WTC11 (cell line): ENCODE data around the gene IKBKG. TPM values are rescaled to one million over a fixed set of nuclear protein-coding genes. Genes with fewer than 3 reads are reported as not detected.

Source experiments
- ATAC-seq: fragments of 200-7000 bp; cut with Tn5 transposase; 2 replicates; pipeline ENCODE4 v1.10.0; 2021; ENCODE audit warnings: mild to moderate bottlenecking, moderate library complexity
- CTCF ChIA-PET: fragments of 300-600 bp; sonication (Branson Sonifier 250); formaldehyde crosslinking; loops from one replicate; lab custom pipeline; 2021; ENCODE audit warnings: antibody characterized with exemption; lab: Charles Lee
- POLR2A ChIA-PET: fragments of 350-600 bp; sonication (Branson Sonifier 250); formaldehyde crosslinking; loops from one replicate; lab custom pipeline; 2021; ENCODE audit warnings: antibody characterized with exemption; lab: Charles Lee
- DNase-seq: peaks from one replicate; pipeline ENCODE4 v3.0.0; 2021; ENCODE audit warnings: low spot score
- H3K27ac Mint-ChIP-seq: 2 replicates; pipeline ENCODE4 v1.8.0; 2021; ENCODE audit warnings: mixed read lengths
- H3K27me3 Mint-ChIP-seq: 2 replicates; pipeline ENCODE4 v1.8.0; 2021; ENCODE audit warnings: low read depth, mild to moderate bottlenecking, moderate library complexity, mixed read lengths
- H3K36me3 Mint-ChIP-seq: 2 replicates; pipeline ENCODE4 v1.8.0; 2021; ENCODE audit warnings: mixed read lengths
- H3K4me1 Mint-ChIP-seq: 2 replicates; pipeline ENCODE4 v1.8.0; 2022; ENCODE audit warnings: mixed read lengths
- H3K4me3 Mint-ChIP-seq: 2 replicates; pipeline ENCODE4 v1.8.0; 2021; ENCODE audit warnings: mild to moderate bottlenecking, moderate library complexity, mixed read lengths
- H3K9me3 Mint-ChIP-seq: 2 replicates; pipeline ENCODE4 v1.8.0; 2021; ENCODE audit warnings: mixed read lengths
- EMX1 ChIP-seq: fragments of 250-450 bp; sonication (Bioruptor Pico); IDR thresholded peaks from 2 replicates; pipeline ENCODE4 v1.8.0; 2021; ENCODE audit warnings: mild to moderate bottlenecking
- ESRRA ChIP-seq: sonication (generic); formaldehyde crosslinking; IDR thresholded peaks from 2 replicates; pipeline ENCODE4 v1.8.1; 2022; ENCODE audit warnings: mild to moderate bottlenecking, missing genetic modification reagents, borderline replicate concordance
- GABPB1 ChIP-seq: sonication (generic); formaldehyde crosslinking; IDR thresholded peaks from 2 replicates; pipeline ENCODE4 v1.8.1; 2023; ENCODE audit warnings: mild to moderate bottlenecking, missing genetic modification reagents
- JAZF1 ChIP-seq: fragments of 250-450 bp; sonication (Bioruptor Pico); IDR thresholded peaks from 2 replicates; pipeline ENCODE4 v1.9.0; 2021; ENCODE audit warnings: moderate library complexity, mild to moderate bottlenecking, inconsistent platforms
- KAT7 ChIP-seq: sonication (generic); formaldehyde crosslinking; IDR thresholded peaks from 2 replicates; pipeline ENCODE4 v1.8.1; 2023; ENCODE audit warnings: missing genetic modification reagents, mild to moderate bottlenecking, borderline replicate concordance
- PRDM15 ChIP-seq: sonication (generic); formaldehyde crosslinking; IDR thresholded peaks from 2 replicates; pipeline ENCODE4 v1.8.0; 2022; ENCODE audit warnings: missing genetic modification reagents
- RELA ChIP-seq: sonication (generic); formaldehyde crosslinking; IDR thresholded peaks from 2 replicates; pipeline ENCODE4 v1.8.1; 2022; ENCODE audit warnings: missing genetic modification reagents, mild to moderate bottlenecking, borderline replicate concordance
- ZBTB43 ChIP-seq: sonication (generic); formaldehyde crosslinking; IDR thresholded peaks from 2 replicates; pipeline ENCODE4 v1.8.1; 2023; ENCODE audit warnings: mild to moderate bottlenecking, missing genetic modification reagents
- ZNF121 ChIP-seq: sonication (generic); formaldehyde crosslinking; IDR thresholded peaks from 2 replicates; pipeline ENCODE4 v1.8.0; 2023; ENCODE audit warnings: missing genetic modification reagents
- ZNF219 ChIP-seq: sonication (generic); formaldehyde crosslinking; IDR thresholded peaks from 2 replicates; pipeline ENCODE4 v1.8.0; 2023; ENCODE audit warnings: missing genetic modification reagents, mild to moderate bottlenecking, borderline replicate concordance
- total RNA-seq: library from RNA; stranded (reverse); gene quantifications from 3 replicates; pipeline ENCODE4 v1.2.3, GENCODE V29; 2021
- TF ChIP-seq, protein P1 (sequence below): sonication (generic); formaldehyde crosslinking; IDR thresholded peaks from 2 replicates; pipeline ENCODE4 v1.8.1; 2022; ENCODE audit warnings: missing genetic modification reagents, borderline replicate concordance
- TF ChIP-seq, protein P2 (sequence below): sonication (generic); formaldehyde crosslinking; IDR thresholded peaks from 2 replicates; pipeline ENCODE4 v1.8.1; 2023; ENCODE audit warnings: mild to moderate bottlenecking, missing genetic modification reagents
- TF ChIP-seq, protein P3 (sequence below): sonication (generic); formaldehyde crosslinking; IDR thresholded peaks from 2 replicates; pipeline ENCODE4 v1.8.0; 2023; ENCODE audit warnings: mild to moderate bottlenecking, missing genetic modification reagents
- TF ChIP-seq, protein P4 (sequence below): fragments of 250-450 bp; sonication (Bioruptor Pico); IDR thresholded peaks from 2 replicates; pipeline ENCODE4 v1.9.0; 2021; ENCODE audit warnings: mild to moderate bottlenecking, borderline replicate concordance
- TF ChIP-seq, protein P5 (sequence below): sonication (generic); formaldehyde crosslinking; IDR thresholded peaks from 2 replicates; pipeline ENCODE4 v1.8.1; 2022; ENCODE audit warnings: mild to moderate bottlenecking, missing genetic modification reagents, moderate library complexity, borderline replicate concordance
- TF ChIP-seq, protein P6 (sequence below): sonication (generic); formaldehyde crosslinking; IDR thresholded peaks from 2 replicates; pipeline ENCODE4 v1.8.0; 2022; ENCODE audit warnings: mild to moderate bottlenecking, missing genetic modification reagents

Gene IKBKG
- total RNA-seq, 1 experiment from 2014 or later: 29.1 TPM

DNA sequence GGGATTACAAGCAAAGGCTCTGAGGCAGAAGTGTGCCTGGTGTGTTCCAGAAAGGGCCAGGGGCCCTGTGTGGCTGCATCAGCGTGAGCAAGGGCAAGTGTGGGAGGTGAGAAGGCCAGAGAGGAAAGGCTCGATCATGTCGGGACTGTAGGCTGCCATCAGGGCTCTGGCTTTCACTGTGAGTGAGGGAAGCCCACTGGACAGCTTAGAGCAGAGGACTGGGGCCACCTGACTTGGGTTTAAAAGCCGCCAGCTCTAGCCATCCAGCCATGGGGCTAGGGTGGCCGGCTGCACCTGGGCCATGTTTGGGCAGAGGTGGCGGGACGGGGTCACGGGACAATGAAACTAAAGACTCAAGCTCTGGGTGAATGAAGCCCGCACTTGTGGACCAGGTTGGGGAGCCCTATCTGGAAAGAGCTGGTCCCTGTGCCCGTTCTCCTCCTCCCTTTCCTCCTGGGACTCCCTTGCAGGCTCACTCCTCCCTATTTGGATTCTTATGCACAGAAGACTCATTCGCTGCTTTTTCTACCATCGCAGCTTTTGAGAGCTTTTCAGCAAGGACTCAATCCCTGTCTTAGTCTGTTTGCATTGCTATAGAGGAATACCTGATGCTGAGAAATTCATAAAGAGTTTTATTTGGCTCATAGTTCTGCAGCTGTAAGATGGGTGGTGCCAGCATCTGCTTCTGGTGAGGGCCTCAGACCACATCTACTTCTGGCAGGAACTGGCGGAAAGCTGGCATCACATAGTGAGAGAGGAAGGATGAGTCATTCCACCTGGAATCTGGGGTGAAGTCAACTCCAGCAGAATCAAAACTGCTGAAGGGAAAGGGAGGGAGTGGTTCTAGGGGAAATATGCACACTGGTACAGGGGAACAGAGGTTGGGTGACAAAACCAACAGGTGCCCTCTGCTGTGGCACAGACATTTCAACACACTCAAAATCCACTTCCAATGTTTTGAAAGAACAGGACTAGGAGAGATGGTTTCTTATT lies 56.3 kb downstream of the IKBKG start:
- no peaks in the 10 kb centered on the region; the same call in 1 of the 2 replicates for H3K27me3 Mint-ChIP-seq
- no peaks in the 10 kb centered on the region for H3K36me3 Mint-ChIP-seq
- CTCF ChIA-PET: no interaction called here
- H3K9me3 Mint-ChIP-seq: no peaks in the 10 kb centered on the region
- H3K4me3 Mint-ChIP-seq: no peak overlapping the region
- POLR2A ChIA-PET: no interaction called here
- peaks cover 17% of the 10 kb centered on the region for H3K4me1 Mint-ChIP-seq
- H3K27ac Mint-ChIP-seq: no peak overlapping the region
- ATAC-seq: no peak
- no peak for DNase-seq
- TF ChIP-seq, protein P1, sequence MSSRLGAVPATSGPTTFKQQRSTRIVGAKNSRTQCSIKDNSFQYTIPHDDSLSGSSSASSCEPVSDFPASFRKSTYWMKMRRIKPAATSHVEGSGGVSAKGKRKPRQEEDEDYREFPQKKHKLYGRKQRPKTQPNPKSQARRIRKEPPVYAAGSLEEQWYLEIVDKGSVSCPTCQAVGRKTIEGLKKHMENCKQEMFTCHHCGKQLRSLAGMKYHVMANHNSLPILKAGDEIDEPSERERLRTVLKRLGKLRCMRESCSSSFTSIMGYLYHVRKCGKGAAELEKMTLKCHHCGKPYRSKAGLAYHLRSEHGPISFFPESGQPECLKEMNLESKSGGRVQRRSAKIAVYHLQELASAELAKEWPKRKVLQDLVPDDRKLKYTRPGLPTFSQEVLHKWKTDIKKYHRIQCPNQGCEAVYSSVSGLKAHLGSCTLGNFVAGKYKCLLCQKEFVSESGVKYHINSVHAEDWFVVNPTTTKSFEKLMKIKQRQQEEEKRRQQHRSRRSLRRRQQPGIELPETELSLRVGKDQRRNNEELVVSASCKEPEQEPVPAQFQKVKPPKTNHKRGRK (CRISPR knock-in tag): no peak
- TF ChIP-seq, protein P2, sequence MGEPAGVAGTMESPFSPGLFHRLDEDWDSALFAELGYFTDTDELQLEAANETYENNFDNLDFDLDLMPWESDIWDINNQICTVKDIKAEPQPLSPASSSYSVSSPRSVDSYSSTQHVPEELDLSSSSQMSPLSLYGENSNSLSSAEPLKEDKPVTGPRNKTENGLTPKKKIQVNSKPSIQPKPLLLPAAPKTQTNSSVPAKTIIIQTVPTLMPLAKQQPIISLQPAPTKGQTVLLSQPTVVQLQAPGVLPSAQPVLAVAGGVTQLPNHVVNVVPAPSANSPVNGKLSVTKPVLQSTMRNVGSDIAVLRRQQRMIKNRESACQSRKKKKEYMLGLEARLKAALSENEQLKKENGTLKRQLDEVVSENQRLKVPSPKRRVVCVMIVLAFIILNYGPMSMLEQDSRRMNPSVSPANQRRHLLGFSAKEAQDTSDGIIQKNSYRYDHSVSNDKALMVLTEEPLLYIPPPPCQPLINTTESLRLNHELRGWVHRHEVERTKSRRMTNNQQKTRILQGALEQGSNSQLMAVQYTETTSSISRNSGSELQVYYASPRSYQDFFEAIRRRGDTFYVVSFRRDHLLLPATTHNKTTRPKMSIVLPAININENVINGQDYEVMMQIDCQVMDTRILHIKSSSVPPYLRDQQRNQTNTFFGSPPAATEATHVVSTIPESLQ (CRISPR knock-in tag): no peak
- TF ChIP-seq, protein P3, sequence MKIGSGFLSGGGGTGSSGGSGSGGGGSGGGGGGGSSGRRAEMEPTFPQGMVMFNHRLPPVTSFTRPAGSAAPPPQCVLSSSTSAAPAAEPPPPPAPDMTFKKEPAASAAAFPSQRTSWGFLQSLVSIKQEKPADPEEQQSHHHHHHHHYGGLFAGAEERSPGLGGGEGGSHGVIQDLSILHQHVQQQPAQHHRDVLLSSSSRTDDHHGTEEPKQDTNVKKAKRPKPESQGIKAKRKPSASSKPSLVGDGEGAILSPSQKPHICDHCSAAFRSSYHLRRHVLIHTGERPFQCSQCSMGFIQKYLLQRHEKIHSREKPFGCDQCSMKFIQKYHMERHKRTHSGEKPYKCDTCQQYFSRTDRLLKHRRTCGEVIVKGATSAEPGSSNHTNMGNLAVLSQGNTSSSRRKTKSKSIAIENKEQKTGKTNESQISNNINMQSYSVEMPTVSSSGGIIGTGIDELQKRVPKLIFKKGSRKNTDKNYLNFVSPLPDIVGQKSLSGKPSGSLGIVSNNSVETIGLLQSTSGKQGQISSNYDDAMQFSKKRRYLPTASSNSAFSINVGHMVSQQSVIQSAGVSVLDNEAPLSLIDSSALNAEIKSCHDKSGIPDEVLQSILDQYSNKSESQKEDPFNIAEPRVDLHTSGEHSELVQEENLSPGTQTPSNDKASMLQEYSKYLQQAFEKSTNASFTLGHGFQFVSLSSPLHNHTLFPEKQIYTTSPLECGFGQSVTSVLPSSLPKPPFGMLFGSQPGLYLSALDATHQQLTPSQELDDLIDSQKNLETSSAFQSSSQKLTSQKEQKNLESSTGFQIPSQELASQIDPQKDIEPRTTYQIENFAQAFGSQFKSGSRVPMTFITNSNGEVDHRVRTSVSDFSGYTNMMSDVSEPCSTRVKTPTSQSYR (CRISPR knock-in tag): no peak
- TF ChIP-seq PRDM15 (CRISPR knock-in tag) (no peak), ESRRA (CRISPR knock-in tag) (no peak), KAT7 (CRISPR knock-in tag) (no peak), ZNF121 (CRISPR knock-in tag) (no peak), ZBTB43 (CRISPR knock-in tag) (no peak), EMX1 (CRISPR knock-in tag) (no peak), ZNF219 (CRISPR knock-in tag) (no peak), JAZF1 (CRISPR knock-in tag) (no peak), GABPB1 (CRISPR knock-in tag) (no peak), RELA (CRISPR knock-in tag) (no peak)
- TF ChIP-seq, protein P4, sequence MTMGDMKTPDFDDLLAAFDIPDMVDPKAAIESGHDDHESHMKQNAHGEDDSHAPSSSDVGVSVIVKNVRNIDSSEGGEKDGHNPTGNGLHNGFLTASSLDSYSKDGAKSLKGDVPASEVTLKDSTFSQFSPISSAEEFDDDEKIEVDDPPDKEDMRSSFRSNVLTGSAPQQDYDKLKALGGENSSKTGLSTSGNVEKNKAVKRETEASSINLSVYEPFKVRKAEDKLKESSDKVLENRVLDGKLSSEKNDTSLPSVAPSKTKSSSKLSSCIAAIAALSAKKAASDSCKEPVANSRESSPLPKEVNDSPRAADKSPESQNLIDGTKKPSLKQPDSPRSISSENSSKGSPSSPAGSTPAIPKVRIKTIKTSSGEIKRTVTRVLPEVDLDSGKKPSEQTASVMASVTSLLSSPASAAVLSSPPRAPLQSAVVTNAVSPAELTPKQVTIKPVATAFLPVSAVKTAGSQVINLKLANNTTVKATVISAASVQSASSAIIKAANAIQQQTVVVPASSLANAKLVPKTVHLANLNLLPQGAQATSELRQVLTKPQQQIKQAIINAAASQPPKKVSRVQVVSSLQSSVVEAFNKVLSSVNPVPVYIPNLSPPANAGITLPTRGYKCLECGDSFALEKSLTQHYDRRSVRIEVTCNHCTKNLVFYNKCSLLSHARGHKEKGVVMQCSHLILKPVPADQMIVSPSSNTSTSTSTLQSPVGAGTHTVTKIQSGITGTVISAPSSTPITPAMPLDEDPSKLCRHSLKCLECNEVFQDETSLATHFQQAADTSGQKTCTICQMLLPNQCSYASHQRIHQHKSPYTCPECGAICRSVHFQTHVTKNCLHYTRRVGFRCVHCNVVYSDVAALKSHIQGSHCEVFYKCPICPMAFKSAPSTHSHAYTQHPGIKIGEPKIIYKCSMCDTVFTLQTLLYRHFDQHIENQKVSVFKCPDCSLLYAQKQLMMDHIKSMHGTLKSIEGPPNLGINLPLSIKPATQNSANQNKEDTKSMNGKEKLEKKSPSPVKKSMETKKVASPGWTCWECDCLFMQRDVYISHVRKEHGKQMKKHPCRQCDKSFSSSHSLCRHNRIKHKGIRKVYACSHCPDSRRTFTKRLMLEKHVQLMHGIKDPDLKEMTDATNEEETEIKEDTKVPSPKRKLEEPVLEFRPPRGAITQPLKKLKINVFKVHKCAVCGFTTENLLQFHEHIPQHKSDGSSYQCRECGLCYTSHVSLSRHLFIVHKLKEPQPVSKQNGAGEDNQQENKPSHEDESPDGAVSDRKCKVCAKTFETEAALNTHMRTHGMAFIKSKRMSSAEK (CRISPR knock-in tag): no peak
- TF ChIP-seq, protein P5, sequence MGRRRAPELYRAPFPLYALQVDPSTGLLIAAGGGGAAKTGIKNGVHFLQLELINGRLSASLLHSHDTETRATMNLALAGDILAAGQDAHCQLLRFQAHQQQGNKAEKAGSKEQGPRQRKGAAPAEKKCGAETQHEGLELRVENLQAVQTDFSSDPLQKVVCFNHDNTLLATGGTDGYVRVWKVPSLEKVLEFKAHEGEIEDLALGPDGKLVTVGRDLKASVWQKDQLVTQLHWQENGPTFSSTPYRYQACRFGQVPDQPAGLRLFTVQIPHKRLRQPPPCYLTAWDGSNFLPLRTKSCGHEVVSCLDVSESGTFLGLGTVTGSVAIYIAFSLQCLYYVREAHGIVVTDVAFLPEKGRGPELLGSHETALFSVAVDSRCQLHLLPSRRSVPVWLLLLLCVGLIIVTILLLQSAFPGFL: no peak
- TF ChIP-seq, protein P6, sequence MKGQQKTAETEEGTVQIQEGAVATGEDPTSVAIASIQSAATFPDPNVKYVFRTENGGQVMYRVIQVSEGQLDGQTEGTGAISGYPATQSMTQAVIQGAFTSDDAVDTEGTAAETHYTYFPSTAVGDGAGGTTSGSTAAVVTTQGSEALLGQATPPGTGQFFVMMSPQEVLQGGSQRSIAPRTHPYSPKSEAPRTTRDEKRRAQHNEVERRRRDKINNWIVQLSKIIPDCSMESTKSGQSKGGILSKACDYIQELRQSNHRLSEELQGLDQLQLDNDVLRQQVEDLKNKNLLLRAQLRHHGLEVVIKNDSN (CRISPR knock-in tag): no peak
